HG02571 (cell line): ENCODE results near the gene AMY2B.
"Not testable (repeated sequence)": the region's sequence is repeated elsewhere in the genome, so short reads cannot be mapped to it uniquely, and the experiment has no call there.

Experiments used
- ATAC-seq: cut with Tn5 transposase; IDR thresholded peaks from one replicate; pipeline ENCODE4 v1.9.1; 2021; ENCODE audit warnings: mild to moderate bottlenecking, moderate library complexity; ENCODE audit not compliant: unreplicated experiment

The AMY2B gene

DNA sequence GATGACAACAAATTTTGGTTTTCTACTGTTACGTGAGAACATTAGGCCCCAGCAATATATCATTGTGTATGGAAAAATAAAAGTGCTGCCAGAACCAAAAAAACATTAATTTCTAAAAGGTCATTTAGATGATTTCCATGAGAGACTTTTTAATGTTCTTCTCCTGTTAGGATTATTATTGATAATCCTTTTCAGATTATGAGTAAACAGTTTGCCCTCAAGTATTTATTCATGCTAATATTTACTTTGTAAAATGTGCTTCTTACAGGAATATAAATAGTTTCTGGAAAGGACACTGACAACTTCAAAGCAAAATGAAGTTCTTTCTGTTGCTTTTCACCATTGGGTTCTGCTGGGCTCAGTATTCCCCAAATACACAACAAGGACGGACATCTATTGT is at the start of gene AMY2B:
AMY2B (plus strand) TSS at position 301 of the 400 bp plus-strand sequence; CDS start at position 315, 14 bp downstream.
- ATAC-seq, result not testable (repeated sequence)

DNA sequence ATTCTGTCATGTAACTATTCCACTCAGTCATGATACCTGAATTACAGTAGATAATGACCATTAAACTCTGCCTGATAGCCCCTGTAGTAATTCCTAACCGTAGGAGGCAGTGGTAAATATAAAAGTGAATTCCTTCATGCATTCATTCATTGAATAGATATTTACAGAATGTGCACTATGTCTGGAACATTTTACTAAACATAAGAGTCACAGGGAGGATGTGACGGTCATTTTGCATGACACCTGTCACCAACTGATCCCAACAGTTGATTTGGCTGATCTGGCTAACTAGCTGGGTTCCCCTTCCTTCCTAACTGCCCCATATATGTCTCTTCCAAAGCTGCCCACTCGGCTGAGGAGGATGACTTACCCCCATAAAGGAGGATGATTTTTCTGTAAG is 48.0 kb upstream of the AMY2B start:
- no peak for ATAC-seq

DNA sequence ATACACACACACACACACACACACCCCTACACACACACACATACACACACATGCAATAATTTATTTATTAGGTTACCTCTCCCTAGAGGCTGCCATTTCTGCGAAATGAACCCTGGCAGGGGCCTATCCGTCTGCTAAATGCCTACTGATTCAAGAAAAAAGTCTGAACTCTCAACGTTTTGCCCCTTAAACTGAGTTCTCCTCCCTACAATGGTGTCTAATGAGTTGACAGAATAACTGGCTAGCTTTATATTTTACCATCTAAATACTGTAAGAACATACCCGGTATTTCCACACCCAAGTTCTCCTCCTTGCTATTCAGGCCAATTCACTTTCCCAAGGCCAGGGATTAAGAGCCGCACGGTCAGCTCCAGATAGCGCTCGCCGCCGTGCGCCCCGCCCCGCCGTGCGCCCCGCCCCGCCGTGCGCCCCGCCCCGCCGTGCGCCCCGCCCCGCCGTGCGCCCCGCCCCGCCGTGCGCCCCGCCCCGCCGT is 46.2 kb upstream of the AMY2B start:
- peak; percentile 57 for ATAC-seq

DNA sequence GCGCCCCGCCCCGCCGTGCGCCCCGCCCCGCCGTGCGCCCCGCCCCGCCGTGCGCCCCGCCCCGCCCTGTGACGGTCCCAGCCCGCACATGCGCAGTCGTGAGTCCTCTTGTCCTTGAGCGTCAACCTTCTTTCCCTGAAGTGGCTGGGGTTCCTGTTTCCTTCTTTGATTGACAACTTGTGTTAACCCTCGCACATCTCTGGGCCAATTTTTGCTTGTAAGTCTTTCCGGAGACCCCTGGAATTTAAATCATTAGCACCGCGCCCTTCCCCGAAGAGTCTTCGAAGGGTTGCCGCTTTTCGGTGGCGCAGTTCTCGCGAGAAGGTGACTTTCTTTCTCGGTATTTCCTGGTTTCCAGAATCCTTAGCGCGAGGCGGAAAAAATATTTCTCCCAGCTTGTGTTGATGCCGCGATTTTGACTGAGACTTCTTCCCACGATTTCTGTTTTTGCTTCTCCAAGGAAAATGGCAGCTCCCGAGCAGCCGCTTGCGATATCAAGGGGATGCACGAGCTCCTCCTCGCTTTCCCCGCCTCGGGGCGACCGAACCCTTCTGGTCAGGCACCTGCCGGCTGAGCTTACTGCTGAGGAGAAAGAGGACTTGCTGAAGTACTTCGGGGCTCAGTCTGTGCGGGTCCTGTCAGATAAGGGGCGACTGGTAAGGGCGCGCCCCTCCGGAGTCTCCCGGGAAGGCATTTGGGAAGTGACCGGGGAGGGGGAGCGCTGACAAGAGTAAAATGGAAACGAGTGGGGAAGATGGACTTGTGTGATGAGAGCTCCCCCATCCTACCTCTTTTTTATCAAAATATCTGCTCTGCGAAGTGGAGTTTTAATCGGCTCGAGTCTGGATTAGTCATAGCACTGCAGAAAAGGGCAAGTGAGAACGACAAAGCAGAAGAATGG is 45.5 kb upstream of the AMY2B start, which contains the start of gene RNPC3:
RNPC3 (plus strand) TSS at position 93 of the 901 bp plus-strand sequence; CDS start at position 465, 372 bp downstream.
- ATAC-seq, result peak; percentile 75

DNA sequence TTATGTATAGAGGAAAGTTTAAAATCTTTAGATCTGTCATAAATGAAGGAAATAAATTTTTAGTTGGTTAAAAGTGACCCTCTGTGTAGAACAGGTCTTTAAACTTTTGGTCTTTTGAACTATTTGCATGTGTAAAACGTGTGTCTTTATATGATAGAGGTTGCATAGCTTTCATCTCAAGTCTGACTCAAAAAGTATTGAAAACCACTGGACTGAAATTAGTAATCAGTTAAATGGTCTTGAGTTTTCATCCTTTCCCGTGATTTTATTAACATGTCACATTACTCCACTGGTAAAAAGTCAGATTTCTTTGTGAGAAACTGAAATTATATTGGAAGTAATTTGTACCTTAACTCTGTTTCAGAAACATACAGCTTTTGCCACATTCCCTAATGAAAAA is 44.1 kb upstream of the AMY2B start:
- ATAC-seq, result no peak

DNA sequence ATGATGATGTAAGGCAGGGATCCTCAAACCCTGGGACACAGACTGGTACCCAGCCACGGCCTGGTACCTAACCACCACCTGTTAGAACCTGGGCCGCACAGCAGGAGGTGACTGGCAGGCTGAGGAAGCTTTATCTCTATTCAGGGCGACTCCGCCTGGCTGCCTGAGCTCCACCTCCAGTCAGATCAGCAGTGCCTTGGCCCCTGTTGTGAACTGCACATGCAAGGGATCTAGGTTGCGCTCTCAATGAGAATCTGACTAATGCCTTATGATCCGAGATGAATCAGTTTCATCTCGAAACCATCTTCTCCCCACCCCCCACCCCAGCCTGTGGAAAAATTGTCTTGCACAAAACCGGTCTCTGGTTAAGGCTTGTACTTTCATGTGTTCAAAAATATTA is 41.6 kb upstream of the AMY2B start:
- no peak for ATAC-seq

DNA sequence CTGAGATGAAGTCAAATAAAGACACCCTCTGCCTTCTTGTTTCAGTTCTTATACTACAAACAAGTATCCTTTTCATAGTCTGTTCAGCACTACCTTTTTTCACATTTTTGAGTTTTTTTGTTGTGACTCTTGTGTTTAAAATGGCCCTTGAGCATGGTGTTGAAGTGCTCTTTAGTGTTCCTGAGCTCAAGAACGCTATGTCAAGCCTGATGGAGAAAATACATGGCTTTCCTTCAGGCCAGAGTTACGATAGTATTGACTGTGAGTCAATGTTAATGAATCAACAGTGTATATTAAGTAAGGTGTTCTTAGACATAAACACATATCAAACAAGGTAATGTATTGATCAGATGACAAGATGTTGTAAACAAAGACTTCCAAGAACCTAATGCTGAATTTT is 33.2 kb upstream of the AMY2B start:
- no peak for ATAC-seq

DNA sequence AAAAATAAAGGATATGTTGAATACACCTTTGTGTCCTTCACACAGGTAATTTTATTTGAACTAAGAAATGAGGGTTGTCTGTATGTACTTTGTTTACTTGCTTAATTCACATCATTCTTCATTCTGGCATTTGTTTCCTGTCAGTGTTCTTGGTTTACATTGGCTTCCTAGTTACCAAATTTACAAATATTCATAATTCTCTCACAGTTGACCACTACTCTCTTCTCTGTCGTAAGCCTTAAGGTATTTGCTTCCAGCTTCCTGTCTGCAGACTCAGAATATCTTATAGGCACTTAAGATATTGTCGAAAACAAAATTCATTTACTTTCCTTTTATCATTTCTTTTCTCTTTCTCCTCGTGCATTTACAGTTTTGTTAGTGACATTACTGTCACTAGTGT is 30.0 kb upstream of the AMY2B start:
- no peak for ATAC-seq

DNA sequence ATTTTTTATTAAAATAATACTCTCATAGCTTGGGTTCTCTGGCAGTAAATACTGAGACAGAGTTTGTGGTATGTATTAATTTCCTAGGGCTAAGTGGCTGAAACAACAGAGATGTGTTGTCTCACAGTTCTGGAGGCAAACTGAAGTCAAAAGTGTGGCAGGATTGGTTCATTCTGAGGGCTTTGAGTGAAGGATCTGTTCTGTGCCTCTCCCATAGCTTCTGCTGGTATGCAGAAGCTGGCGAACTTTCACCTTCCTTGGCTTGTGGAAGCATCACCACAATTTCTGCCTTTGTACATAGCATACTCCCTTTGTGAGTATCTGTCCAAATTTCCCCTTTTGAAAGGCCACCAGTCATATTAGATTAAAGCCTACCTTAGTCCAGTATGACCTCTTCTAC is 24.9 kb upstream of the AMY2B start:
- no peak for ATAC-seq

DNA sequence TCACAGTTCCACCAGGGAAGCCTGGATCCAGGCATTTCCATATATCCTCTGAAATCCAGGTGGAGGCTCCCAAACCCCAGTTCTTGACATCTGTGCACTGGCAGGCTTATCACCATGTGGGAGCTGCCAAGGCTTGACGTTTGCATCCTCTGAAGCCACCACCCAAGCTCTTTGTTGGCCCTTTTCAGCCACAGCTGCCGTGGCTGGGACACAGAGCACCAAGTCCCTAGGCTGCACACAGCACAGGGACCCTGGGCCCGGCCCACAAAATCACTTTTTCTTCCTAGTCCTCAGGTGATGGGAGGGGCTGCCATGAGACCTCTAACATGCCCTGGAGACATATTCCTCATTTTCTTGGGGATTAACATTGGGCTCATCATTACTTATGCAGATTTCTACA is 23.5 kb upstream of the AMY2B start:
- ATAC-seq, result no peak

DNA sequence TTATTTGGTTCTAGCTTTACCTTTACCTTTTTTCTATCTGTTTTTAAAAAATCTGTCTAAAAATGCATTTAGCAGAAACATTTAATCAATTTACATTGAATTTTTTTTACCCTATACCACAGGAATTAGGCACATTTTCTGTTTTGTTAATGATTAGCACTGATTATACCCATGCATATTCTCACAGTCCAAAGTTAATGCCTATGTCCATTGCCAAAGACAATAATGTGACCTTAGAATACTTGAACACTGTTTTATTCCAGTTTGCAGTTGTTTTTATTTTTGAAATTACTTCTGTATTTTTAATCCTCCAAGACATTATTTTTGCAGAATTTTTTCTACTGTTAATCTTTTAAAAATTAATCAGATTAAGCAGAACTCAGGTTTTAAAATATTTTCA is 11.0 kb upstream of the AMY2B start:
- ATAC-seq, result no peak

DNA sequence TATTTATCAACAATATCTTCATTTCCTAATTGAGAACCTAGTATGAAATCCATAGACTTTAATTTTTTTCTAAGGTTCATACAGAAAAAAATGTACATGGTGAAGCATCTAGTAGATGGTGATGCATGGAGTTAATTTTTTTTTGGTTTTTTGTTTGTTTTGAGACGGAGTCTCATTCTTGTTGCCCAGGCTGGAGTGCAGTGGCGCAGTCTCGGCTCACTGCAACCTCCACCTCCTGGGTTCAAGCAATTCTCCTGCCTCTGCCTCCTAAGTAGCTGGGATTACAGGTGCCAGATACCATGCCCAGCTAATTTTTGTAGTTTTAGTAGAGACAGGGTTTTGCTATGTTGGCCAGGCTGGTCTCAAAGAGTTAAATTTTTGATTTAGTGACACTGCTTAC is 10.3 kb upstream of the AMY2B start:
- ATAC-seq, result not testable (repeated sequence)

DNA sequence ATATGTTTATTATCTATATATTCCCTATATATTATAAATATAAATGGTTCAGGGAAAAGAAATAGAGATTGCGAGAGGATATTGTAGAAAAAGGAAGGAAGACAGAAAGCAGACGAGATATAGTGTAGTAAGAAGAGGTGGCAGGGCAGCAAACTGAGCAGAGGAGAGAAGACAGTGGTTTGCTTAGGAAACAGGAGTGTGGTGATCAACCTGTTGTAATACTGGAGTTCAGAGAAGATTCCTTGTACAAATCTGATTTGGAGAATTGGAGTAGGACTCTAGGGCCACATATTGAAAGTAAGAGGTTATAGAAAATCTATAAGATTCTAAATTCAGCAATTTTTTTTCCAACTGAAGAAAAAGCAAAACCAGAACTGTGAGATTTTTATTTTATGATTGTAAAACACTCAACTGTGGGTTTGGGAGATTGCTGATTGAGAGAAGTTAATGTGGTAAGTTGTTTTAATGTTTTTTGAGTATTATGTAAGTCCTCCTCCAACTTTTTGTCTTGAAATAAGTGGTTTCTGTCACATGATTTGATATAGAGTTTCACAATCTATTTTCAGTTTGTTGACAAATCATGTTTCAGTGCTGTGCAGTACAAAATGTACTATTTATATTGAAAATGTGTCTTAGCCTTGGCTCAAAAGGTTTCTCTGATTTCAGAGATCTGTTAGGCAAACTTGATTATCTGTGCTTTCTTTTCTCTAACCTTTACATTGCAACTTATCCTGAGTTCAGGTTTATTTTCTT is 9.6 kb upstream of the AMY2B start:
- ATAC-seq, result peak; percentile 85

DNA sequence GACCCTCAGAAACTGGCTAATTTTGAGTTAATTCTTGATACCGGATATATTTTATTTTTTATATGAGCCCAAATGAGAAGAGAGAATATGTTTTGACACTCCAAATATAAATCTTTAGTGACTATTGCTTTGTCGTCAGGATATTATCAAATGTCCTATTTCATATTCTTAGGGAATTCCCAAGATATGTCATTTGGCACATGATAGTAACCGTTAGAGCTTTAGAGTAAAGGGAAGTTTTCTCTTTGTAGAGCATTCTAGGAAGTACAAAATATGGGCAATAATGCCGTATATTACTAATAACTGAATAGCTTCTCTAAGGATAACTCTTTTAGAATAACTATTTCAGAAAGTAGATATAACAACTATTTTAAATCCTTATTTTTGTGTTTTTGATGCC is 8.3 kb upstream of the AMY2B start:
- ATAC-seq, result no peak

DNA sequence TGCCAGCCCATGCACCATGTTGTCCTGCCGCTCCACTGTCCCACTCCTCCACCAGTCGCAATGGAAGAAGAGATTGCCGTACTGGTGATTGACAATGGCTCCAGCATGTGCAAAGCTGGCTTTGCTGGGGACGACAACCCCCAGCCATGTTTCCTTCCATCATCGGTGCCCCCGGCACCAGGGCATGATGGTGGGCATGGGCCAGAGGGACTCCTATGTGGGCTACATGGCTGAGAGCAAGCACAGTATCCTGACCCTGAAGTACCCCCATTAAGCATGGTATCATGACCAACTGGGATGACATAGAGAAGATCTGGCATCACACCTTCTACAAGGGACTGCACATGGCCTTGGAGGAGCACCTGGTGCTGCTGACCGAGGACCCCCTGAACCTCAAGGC is 1.9 kb upstream of the AMY2B start:
- no peak for ATAC-seq

DNA sequence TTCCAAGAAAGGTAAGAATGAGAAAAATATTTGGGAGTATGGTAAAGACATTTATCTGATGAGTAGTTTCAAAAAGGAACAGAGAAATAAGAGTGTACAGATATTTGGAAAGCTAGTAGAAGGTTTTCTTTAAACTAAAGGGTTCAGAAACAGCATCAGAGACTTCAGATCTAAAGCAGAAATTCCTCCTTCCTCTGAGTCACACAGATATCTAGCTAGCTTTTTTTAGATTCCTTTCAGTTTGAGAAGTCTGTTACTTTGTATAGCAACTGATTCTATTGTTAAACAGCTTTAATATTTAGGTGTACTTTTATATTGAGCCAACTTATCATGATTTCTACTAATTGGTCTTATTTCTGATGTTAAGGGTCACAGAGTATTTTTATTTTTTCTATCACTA is 4.7 kb downstream of the AMY2B start:
- ATAC-seq, result no peak

DNA sequence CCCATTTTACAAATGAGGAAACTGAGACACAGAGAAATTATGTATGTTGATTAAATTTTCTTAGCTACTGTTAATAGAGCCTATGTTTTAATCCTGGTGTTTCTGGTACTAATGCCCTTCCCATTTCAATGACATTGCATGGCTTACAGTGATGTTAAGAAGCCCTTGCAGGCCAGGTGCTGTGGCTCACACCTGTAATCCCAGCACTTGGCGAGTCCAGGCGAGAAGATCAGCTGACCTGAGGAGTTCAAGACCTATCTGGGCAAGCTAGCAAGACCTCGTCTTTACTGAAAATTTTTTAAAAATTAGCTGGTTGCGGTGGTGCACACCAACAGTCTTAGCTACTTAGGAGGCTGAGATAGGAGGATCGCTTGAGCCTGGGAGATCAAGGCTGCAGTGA is 5.4 kb downstream of the AMY2B start:
- not testable (repeated sequence) for ATAC-seq

DNA sequence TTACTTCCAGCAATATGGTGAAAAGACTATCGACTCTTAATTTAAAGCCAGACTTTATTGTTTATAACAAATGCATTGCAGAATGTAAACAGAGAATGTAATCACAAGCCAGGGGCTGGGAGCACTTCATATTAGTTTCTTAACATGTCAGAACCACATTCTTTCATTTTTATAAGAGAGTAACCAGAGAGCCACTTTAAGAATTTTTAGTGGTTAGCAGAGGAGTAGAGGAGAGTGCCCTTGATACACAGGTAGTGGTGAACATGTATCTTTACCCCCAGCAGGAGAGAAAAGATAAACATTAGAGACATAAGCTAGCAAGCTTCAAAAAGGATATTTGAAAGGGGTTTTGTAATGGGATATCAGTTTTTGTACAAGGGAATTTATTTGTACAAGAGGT is 11.1 kb downstream of the AMY2B start:
- no peak for ATAC-seq

DNA sequence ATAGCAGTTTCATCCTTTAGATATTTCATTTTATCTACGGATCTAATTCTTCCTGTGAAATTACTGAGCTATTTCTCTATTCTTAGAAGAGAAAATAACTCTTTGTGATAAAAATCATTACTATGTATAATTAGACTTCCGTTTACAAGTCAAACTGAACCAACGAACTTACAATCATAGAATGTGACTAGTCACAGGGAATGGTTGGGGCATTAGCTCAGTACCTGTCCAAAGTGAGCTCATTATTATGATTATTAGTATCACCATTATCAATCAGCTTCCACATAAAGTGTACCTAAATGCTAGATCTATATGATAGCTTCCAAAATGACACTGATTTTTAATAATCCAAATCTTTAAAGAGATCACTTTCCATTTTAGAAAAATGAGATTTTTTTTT is 12.5 kb downstream of the AMY2B start:
- no peak for ATAC-seq

DNA sequence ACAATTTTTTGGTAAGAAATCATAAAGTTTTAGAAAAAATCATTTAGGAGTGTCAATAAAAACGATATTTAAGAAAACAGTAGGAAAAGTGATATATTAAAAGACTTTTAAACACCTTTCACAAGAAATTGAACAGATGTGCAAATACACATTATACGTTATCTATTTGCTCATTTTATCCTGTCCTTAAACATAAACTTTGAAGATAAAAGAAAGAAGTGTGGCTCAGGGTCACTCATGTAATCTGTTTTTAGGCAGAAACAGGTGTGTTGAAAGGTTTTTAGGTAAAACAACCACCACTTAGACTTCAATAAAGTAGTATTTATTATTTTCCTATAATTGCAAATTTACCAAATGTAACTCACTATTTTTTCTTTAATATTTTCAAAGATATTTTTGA is 13.1 kb downstream of the AMY2B start:
- ATAC-seq, result no peak

DNA sequence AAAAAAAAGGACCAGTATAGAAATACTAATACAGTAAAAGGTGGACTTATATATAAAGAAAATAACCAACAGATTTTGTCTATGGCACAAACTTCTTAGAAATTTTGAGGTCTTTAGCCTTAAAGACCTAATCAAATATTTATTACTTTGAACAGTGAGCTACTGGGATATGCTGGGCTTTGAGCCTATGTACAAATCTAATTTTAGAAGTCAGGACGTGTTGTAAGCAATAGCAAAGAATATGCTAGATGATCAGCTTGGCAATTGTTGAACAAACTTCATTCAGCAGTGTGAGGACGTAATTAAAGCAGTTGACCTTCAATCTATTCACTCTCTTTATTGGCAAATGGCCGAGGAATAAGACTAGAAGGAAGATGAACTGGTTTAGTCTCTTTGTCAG is 31.4 kb downstream of the AMY2B start:
- not testable (repeated sequence) for ATAC-seq

DNA sequence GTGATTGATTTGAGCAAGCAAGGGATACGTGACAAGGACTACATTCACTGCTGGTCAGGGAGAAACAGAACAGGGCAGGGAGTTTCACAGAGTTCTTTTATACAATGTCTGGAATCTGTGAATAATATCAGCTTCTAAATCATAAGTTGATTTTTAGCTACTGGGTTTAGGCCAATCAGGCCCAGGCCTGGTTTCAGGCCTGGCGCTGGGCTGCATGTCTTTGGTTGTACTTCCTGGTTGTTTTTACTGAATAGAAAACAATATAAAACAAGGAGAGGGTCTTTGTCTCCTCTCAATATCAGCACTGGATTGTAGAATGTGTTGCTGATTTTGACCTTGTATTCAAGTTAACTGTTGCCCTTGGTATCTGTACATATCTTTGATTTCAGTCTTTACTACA is 45.0 kb downstream of the AMY2B start:
- ATAC-seq, result no peak
